A673 (cell line): ENCODE data around the gene CREB3L2. TPM values are rescaled to one million over a fixed set of nuclear protein-coding genes. Genes with fewer than 3 reads are reported as not detected.

Source experiments
- BruUV-seq: library from RNA; stranded (reverse); fragments of 400-500 nt; replicated peaks from 2 replicates; lab custom pipeline; 2021; lab: Mats Ljungman, UMichigan
- CTCF ChIA-PET: fragments of 300-600 bp; sonication (Branson Sonifier 250); formaldehyde crosslinking; loops from one replicate; lab custom pipeline; 2022; ENCODE audit warnings: antibody characterized with exemption; lab: Charles Lee
- POLR2A ChIA-PET: fragments of 300-600 bp; sonication (Branson Sonifier 250); formaldehyde crosslinking; loops from one replicate; lab custom pipeline; 2022; ENCODE audit warnings: antibody characterized with exemption; ENCODE audit not compliant: low non-redundant PET; lab: Charles Lee
- DNase-seq: peaks from one replicate; pipeline ENCODE4 v3.0.0-alpha.2; 2015; ENCODE audit warnings: low spot score
- H3K27ac ChIP-seq: fragments of 200-600 bp; sonication (generic); 2 replicates; pipeline ENCODE4 v1.5.1; 2016; ENCODE audit warnings: mixed run types, low read depth, mild to moderate bottlenecking, mixed read lengths, antibody characterized with exemption, low read length; ENCODE audit not compliant: poor library complexity, severe bottlenecking
- H3K27me3 ChIP-seq: fragments of 200-600 bp; sonication (generic); replicated peaks from 2 replicates; pipeline ENCODE4 v1.6.1; 2017; ENCODE audit warnings: mixed run types, low read depth, mild to moderate bottlenecking, mixed read lengths, antibody characterized with exemption, low read length; ENCODE audit not compliant: insufficient read depth, poor library complexity
- H3K36me3 ChIP-seq: fragments of 200-600 bp; sonication (generic); 2 replicates; pipeline ENCODE4 v1.6.1; 2016; ENCODE audit warnings: mixed run types, mild to moderate bottlenecking, mixed read lengths, antibody characterized with exemption, low read length; ENCODE audit not compliant: insufficient read depth, poor library complexity, severe bottlenecking
- H3K4me1 ChIP-seq: fragments of 200-600 bp; sonication (generic); 2 replicates; pipeline ENCODE4 v1.6.1; 2017; ENCODE audit warnings: mixed run types, mild to moderate bottlenecking, mixed read lengths, antibody characterized with exemption, low read length; ENCODE audit not compliant: insufficient read depth, poor library complexity, severe bottlenecking
- H3K4me3 ChIP-seq: fragments of 200-600 bp; sonication (generic); 2 replicates; pipeline ENCODE4 v1.5.1; 2016; ENCODE audit warnings: low read depth, mixed run types, mild to moderate bottlenecking, mixed read lengths, low read length; ENCODE audit not compliant: poor library complexity, severe bottlenecking
- H3K9me3 ChIP-seq: fragments of 200-600 bp; sonication (generic); 2 replicates; pipeline ENCODE4 v1.6.1; 2016; ENCODE audit warnings: mixed run types, low read depth, mild to moderate bottlenecking, mixed read lengths, antibody characterized with exemption, low read length; ENCODE audit not compliant: poor library complexity, severe bottlenecking
- CTCF ChIP-seq: fragments of 300-800, 200-600 bp; sonication (generic); conservative IDR thresholded peaks from 2 replicates; pipeline ENCODE4 v1.5.1; 2017; ENCODE audit warnings: low read depth, mild to moderate bottlenecking, antibody characterized with exemption, low read length, moderate library complexity, mixed read lengths
- EZH2 ChIP-seq: fragments of 200-600 bp; sonication (generic); IDR thresholded peaks from 2 replicates; pipeline ENCODE4 v1.6.1; 2017; ENCODE audit warnings: borderline replicate concordance, low read depth, mild to moderate bottlenecking, mixed read lengths, antibody characterized with exemption, low read length; ENCODE audit not compliant: poor library complexity, severe bottlenecking
- intact Hi-C: fragments of 100-400 bp; cut with micrococcal nuclease; formaldehyde crosslinking; loops from one replicate; pipeline ENCODE4 v1.10.0; 2022; ENCODE audit not compliant: unreplicated experiment
- total RNA-seq: library from RNA; stranded (reverse); gene quantifications from 2 replicates; pipeline ENCODE4 v1.2.3, GENCODE V29; 2021

CREB3L2 gene
- total RNA-seq, 1 experiment from 2014 or later, result 17.0 TPM

- no TSS peak for BruUV-seq
These were observed 25.7 kb downstream of the CREB3L2 start for GRCh38 chr7:137976232-137976631.

DNA sequence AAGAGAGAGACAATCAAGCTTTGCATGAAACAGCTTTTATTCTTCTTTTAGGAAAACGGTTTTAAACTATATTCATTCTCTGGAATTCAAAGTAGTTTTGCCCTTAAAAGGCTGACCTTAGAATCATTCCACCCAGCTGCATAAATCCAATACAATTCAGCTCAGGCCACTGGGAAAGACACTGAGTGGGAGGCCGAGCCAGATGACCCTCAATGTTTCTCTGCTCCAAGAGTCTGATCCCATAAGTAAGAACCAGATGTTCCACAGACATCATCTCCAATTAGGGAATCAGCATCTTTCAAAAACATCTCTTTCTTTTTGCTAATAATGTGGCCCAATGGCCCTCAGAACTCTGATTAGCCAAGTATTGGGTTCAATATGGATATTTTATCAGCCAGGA is 26.1 kb downstream of the CREB3L2 start:
- no TSS peak for BruUV-seq
- Histone ChIP-seq H3K9me3 (no peaks in the 10 kb centered on the region), H3K4me3 (no peak overlapping the region), H3K27ac (no peak overlapping the region), H3K27me3 (no peaks in the 10 kb centered on the region), H3K4me1 (no peaks in the 10 kb centered on the region), H3K36me3 (no peaks in the 10 kb centered on the region)
- ChIA-PET CTCF (no interaction called here), POLR2A (no interaction called here)
- no peak for TF ChIP-seq CTCF
- TF ChIP-seq EZH2, result no peak
- intact Hi-C loops, result no loop called here
- no peak for DNase-seq

More at GRCh38 chr7:137976232-137976631, 25.7 kb downstream of the CREB3L2 start:
- H3K9me3 ChIP-seq, result no peaks in the 10 kb centered on the region
- intact Hi-C loops, result no loop called here
- no peak overlapping the region for H3K27ac ChIP-seq
- TF ChIP-seq CTCF, result no peak
- DNase-seq, result no peak
- H3K4me1 ChIP-seq, result no peaks in the 10 kb centered on the region
- no peaks in the 10 kb centered on the region for H3K27me3 ChIP-seq
- no peaks in the 10 kb centered on the region for H3K36me3 ChIP-seq
- POLR2A ChIA-PET, result no interaction called here
- CTCF ChIA-PET, result no interaction called here
- no peak overlapping the region for H3K4me3 ChIP-seq

GRCh38 chr7:137975221-137975620 is 26.7 kb downstream of the CREB3L2 start:
- no peak for DNase-seq
- Histone ChIP-seq H3K27me3 (no peaks in the 10 kb centered on the region), H3K36me3 (no peaks in the 10 kb centered on the region), H3K9me3 (no peaks in the 10 kb centered on the region), H3K4me3 (no peak overlapping the region), H3K4me1 (peaks cover 1% of the 10 kb centered on the region), H3K27ac (no peak overlapping the region)
- intact Hi-C loops, result no loop called here
- no TSS peak for BruUV-seq
- no peak for TF ChIP-seq CTCF
- no peak for TF ChIP-seq EZH2
- POLR2A ChIA-PET, result no interaction called here
- CTCF ChIA-PET, result no interaction called here
